SK-N-SH (cell line): Measurements from ENCODE around the gene CENPP. TPM values are rescaled to one million over a fixed set of nuclear protein-coding genes. Genes with fewer than 3 reads are reported as not detected.

ENCODE experiments used
- CTCF ChIA-PET: fragments of 300-600, 350-600 bp; formaldehyde crosslinking; extraction: SDS; loops from one replicate; lab custom pipeline; 2021; lab: Yijun Ruan, JAX
- POLR2A ChIA-PET: fragments of 350-600 bp; sonication (Branson Sonifier 250); formaldehyde crosslinking; extraction: SDS; loops from one replicate; lab custom pipeline; 2020; ENCODE audit warnings: antibody characterized with exemption, inconsistent platforms; lab: Yijun Ruan, JAX
- DNase-seq: peaks from one replicate; pipeline ENCODE4 v3.0.0; 2012
- H2AFZ ChIP-seq: fragments of 200-600 bp; sonication (generic); 2 replicates; pipeline ENCODE4 v1.8.1; 2016; ENCODE audit warnings: antibody characterized with exemption, mild to moderate bottlenecking, low read depth
- H3F3A ChIP-seq: fragments of 200-600 bp; sonication (generic); replicated peaks from 2 replicates; pipeline ENCODE3; 2016; ENCODE audit warnings: antibody characterized with exemption, mild to moderate bottlenecking; ENCODE audit not compliant: insufficient read depth
- H3K27ac ChIP-seq, 2 experiments: fragments of 200-500 bp in 1 of 2; fragments of 200-600 bp in 1 of 2; sonication (Bioruptor generic) in 1 of 2; sonication (generic), shearing (Covaris generic) in 1 of 2; 2 replicates each; pipeline versions ENCODE4 v1.5.1 to v1.6.1; 2014 to 2016; ENCODE audit warnings: low read depth in 2 of 2, inconsistent platforms in 1 of 2, low read length in 1 of 2, mild to moderate bottlenecking in 1 of 2, mixed read lengths in 1 of 2
- H3K27me3 ChIP-seq: fragments of 200-600 bp; sonication (generic), shearing (Covaris generic); 2 replicates; pipeline ENCODE4 v1.6.1; 2016; ENCODE audit warnings: mixed run types; ENCODE audit not compliant: insufficient read depth
- H3K36me3 ChIP-seq, 2 experiments: fragments of 200-500 bp in 1 of 2; fragments of 200-600 bp in 1 of 2; sonication (Bioruptor generic) in 1 of 2; sonication (generic) in 1 of 2; replicated peaks in 1 of 2; 2 replicates each; pipeline versions ENCODE3 to v1.5.1; 2014 to 2016; ENCODE audit warnings: low read length in 1 of 2, mild to moderate bottlenecking in 1 of 2; ENCODE audit not compliant: insufficient read depth in 2 of 2, control insufficient read depth in 1 of 2
- H3K4me1 ChIP-seq, 2 experiments: fragments of 200-500 bp in 1 of 2; fragments of 200-600 bp in 1 of 2; sonication (Bioruptor generic) in 1 of 2; sonication (generic), shearing (Covaris generic) in 1 of 2; 2 replicates each; pipeline versions ENCODE4 v1.5.1 to v1.6.1; 2014 to 2016; ENCODE audit warnings: low read depth in 1 of 2, low read length in 1 of 2, mixed run types in 1 of 2; ENCODE audit not compliant: insufficient read depth in 2 of 2, control insufficient read depth in 1 of 2
- H3K4me2 ChIP-seq: fragments of 200-600 bp; sonication (generic), shearing (Covaris generic); 2 replicates; pipeline ENCODE4 v1.6.1; 2017; ENCODE audit warnings: mixed run types
- H3K4me3 ChIP-seq, 2 experiments: fragments of 200-500 bp in 1 of 2; fragments of 200-600 bp in 1 of 2; sonication (Bioruptor generic) in 1 of 2; sonication (generic), shearing (Covaris generic) in 1 of 2; 2 replicates each; pipeline versions ENCODE4 v1.5.1 to v1.8.1; 2014 to 2016; ENCODE audit warnings: low read depth in 2 of 2, inconsistent platforms in 1 of 2, low read length in 1 of 2, mild to moderate bottlenecking in 1 of 2, mixed read lengths in 1 of 2, moderate library complexity in 1 of 2
- H3K79me2 ChIP-seq: fragments of 200-600 bp; sonication (generic); 2 replicates; pipeline ENCODE4 v1.8.1; 2017; ENCODE audit warnings: mild to moderate bottlenecking; ENCODE audit not compliant: insufficient read depth
- H3K9ac ChIP-seq: fragments of 200-600 bp; sonication (generic); 2 replicates; pipeline ENCODE4 v1.6.1; 2017; ENCODE audit warnings: mixed run types
- H3K9me2 ChIP-seq: fragments of 200-600 bp; sonication (generic); 2 replicates; pipeline ENCODE4 v1.6.1; 2017; ENCODE audit warnings: mixed run types
- H3K9me3 ChIP-seq: fragments of 200-600 bp; sonication (generic); 2 replicates; pipeline ENCODE4 v1.6.1; 2017; ENCODE audit warnings: mixed run types, mild to moderate bottlenecking, moderate library complexity
- H4K20me1 ChIP-seq: fragments of 200-600 bp; sonication (generic); 2 replicates; pipeline ENCODE4 v1.6.1; 2017; ENCODE audit warnings: mild to moderate bottlenecking, mixed run types; ENCODE audit not compliant: insufficient read depth
- EP300 ChIP-seq, 2 experiments: IDR thresholded peaks; 2 replicates each; pipeline versions ENCODE4 v1.4.0 to v1.6.1; 2012; ENCODE audit warnings: borderline replicate concordance in 1 of 2, low read depth in 1 of 2, low read length in 1 of 2
- FOXJ3 ChIP-seq: sonication (generic); formaldehyde crosslinking; IDR thresholded peaks from 2 replicates; pipeline ENCODE4 v1.5.1; 2020; ENCODE audit warnings: mild to moderate bottlenecking, missing genetic modification reagents
- GABPA ChIP-seq: IDR thresholded peaks from 2 replicates; pipeline ENCODE4 v1.4.0; 2012; ENCODE audit warnings: low read depth, mild to moderate bottlenecking
- GATA2 ChIP-seq: sonication (generic); formaldehyde crosslinking; IDR thresholded peaks from 2 replicates; pipeline ENCODE4 v1.5.0; 2020; ENCODE audit warnings: mild to moderate bottlenecking, missing genetic modification reagents
- IRF3 ChIP-seq: fragments of 150-350 bp; IDR thresholded peaks from 2 replicates; pipeline ENCODE4 v1.6.1; 2016; ENCODE audit warnings: mild to moderate bottlenecking, low read depth, low read length
- JUND ChIP-seq: IDR thresholded peaks from 2 replicates; pipeline ENCODE4 v1.4.0; 2012
- MAX ChIP-seq: IDR thresholded peaks from 2 replicates; pipeline ENCODE4 v1.4.0; 2012; ENCODE audit warnings: low read depth
- POLR2AphosphoS5 ChIP-seq: IDR thresholded peaks from 2 replicates; pipeline ENCODE4 v1.6.1; 2012; ENCODE audit warnings: low read depth, low read length
- RAD21 ChIP-seq: IDR thresholded peaks from 2 replicates; pipeline ENCODE4 v1.6.1; 2012; ENCODE audit warnings: mild to moderate bottlenecking, low read length
- REST ChIP-seq: IDR thresholded peaks from 2 replicates; pipeline ENCODE4 v1.6.1; 2012; ENCODE audit warnings: mild to moderate bottlenecking, low read depth, low read length, moderate library complexity
- SMC3 ChIP-seq: IDR thresholded peaks from 2 replicates; pipeline ENCODE4 v1.6.1; 2012; ENCODE audit warnings: low read depth, low read length, improper control_type of control experiment
- TEAD4 ChIP-seq: IDR thresholded peaks from 2 replicates; pipeline ENCODE4 v1.4.0; 2012; ENCODE audit warnings: mild to moderate bottlenecking, borderline replicate concordance; ENCODE audit not compliant: insufficient read depth
- ZBTB33 ChIP-seq: IDR thresholded peaks from 2 replicates; pipeline ENCODE4 v1.4.0; 2012; ENCODE audit warnings: low read depth, borderline replicate concordance
- WGBS: methylation state at CpG from one replicate; pipeline ENCODE4 v1.1.6; 2017; ENCODE audit warnings: low lambda C conversion rate; 5-methylcytosine and 5-hydroxymethylcytosine counted together
- polyA plus RNA-seq, 3 experiments: library from polyadenylated mRNA; depleted of rRNA; stranded (reverse); fragments of >200 nt; gene quantifications; 2 replicates each; pipeline ENCODE4 v1.2.3, GENCODE V29; 2012

Gene CENPP
- polyA plus RNA-seq, 1 of the 3 experiments (the other 2 are of a cell fraction) = 1.3 TPM

- no peaks in the 10 kb centered on the region for H3K9me3 ChIP-seq
- no peak overlapping the region for H2AFZ ChIP-seq
- peaks cover 55 to 61% of the 10 kb centered on the region in 2 experiments for H3K36me3 ChIP-seq
- WGBS = 93% methylated on average over 5 of the region's 5 CpGs
- CTCF ChIA-PET = no interaction called here
- peaks cover 0 to 7% of the 10 kb centered on the region in 2 experiments; a peak in 2 of 4 replicates for H3K4me1 ChIP-seq
- no peaks in the 10 kb centered on the region for H3K27me3 ChIP-seq
- H3K79me2 ChIP-seq = peaks cover 18% of the 10 kb centered on the region; the same call in 1 of the 2 replicates
- no peak overlapping the region for H3K9ac ChIP-seq
- no peak overlapping the region for H3K4me3 ChIP-seq
- TF ChIP-seq RAD21 = no peak
- TF ChIP-seq MAX = no peak
- TF ChIP-seq POLR2AphosphoS5 = no peak
- TF ChIP-seq SMC3 = no peak
- TF ChIP-seq EP300 (IDR thresholded peaks at IDR 0.05; ENCODE audit: borderline replicate concordance in 1 of 2, low read depth in 1 of 2, low read length in 1 of 2) = no peak
- TF ChIP-seq JUND = no peak
- no peak for TF ChIP-seq IRF3
- no peak for TF ChIP-seq GATA2
- TF ChIP-seq GABPA = no peak
- TF ChIP-seq TEAD4 = no peak
- no peak for TF ChIP-seq REST
- no peak for TF ChIP-seq FOXJ3 (CRISPR knock-in tag)
- TF ChIP-seq ZBTB33 = no peak
- TF ChIP-seq, all 33 proteins: peak for 0
- H3K4me2 ChIP-seq = no peak overlapping the region
- DNase-seq = no peak
- POLR2A ChIA-PET = no interaction called here
- no peaks in the 10 kb centered on the region for H3K9me2 ChIP-seq
- H3F3A ChIP-seq = no peaks in the 10 kb centered on the region
- no peaks in the 10 kb centered on the region for H4K20me1 ChIP-seq
- H3K27ac ChIP-seq = no peak overlapping the region
Measured at GRCh38 chr9:92315456-92315855, 10.3 kb upstream of the CENPP start.
